Neural cell (in vitro differentiated cells): ENCODE data around the gene MORN4. TPM values are rescaled to one million over a fixed set of nuclear protein-coding genes. Genes with fewer than 3 reads are reported as not detected.

ENCODE experiments used
- H2AFZ ChIP-seq: fragments of 200-600, 300-800 bp; sonication (generic), shearing (Covaris generic); 2 replicates; pipeline ENCODE4 v1.6.0; 2014; ENCODE audit warnings: low read depth, mild to moderate bottlenecking, antibody characterized with exemption, low read length, moderate library complexity
- H3F3A ChIP-seq: fragments of 200-600 bp; shearing (Covaris generic); 2 replicates; pipeline ENCODE4 v1.6.1; 2016; ENCODE audit warnings: mild to moderate bottlenecking, moderate library complexity, mixed read lengths, antibody characterized with exemption, low read length; ENCODE audit not compliant: insufficient read depth, poor library complexity, severe bottlenecking
- H3K27ac ChIP-seq: fragments of 200-600, 300-800 bp; sonication (generic), shearing (Covaris generic); 2 replicates; pipeline ENCODE4 v1.5.1; 2014; ENCODE audit warnings: mild to moderate bottlenecking, low read length, moderate library complexity
- H3K27me3 ChIP-seq: fragments of 300-800, 200-600 bp; sonication (generic), shearing (Covaris generic); 2 replicates; pipeline ENCODE4 v1.6.0; 2014; ENCODE audit warnings: mild to moderate bottlenecking, low read depth, low read length, moderate library complexity; ENCODE audit not compliant: insufficient read depth
- H3K36me3 ChIP-seq: fragments of 300-800, 200-600 bp; sonication (generic), shearing (Covaris generic); 2 replicates; pipeline ENCODE4 v1.5.1; 2014; ENCODE audit warnings: mild to moderate bottlenecking, antibody characterized with exemption, low read length, moderate library complexity; ENCODE audit not compliant: insufficient read depth
- H3K4me2 ChIP-seq: fragments of 300-800, 200-600 bp; sonication (generic), shearing (Covaris generic); 2 replicates; pipeline ENCODE4 v1.6.0; 2014; ENCODE audit warnings: mild to moderate bottlenecking, low read length
- H3K4me3 ChIP-seq: fragments of 300-800, 200-600 bp; sonication (generic), shearing (Covaris generic); 2 replicates; pipeline ENCODE4 v1.5.1; 2014; ENCODE audit warnings: mild to moderate bottlenecking, low read length, moderate library complexity
- H3K79me2 ChIP-seq: fragments of 200-600 bp; shearing (Covaris generic); replicated peaks from 2 replicates; pipeline ENCODE4 v1.6.0; 2014; ENCODE audit warnings: mild to moderate bottlenecking, low read length, moderate library complexity; ENCODE audit not compliant: insufficient read depth
- H3K9ac ChIP-seq: fragments of 300-800, 200-600 bp; sonication (generic), shearing (Covaris generic); 2 replicates; pipeline ENCODE4 v1.6.1; 2016; ENCODE audit warnings: mild to moderate bottlenecking, low read length, mixed read lengths
- H3K9me2 ChIP-seq: fragments of 200-600 bp; shearing (Covaris generic); 2 replicates; pipeline ENCODE4 v1.6.1; 2016; ENCODE audit warnings: mild to moderate bottlenecking, low read length, mixed read lengths; ENCODE audit not compliant: insufficient read depth
- H3K9me3 ChIP-seq: fragments of 200-600, 300-800 bp; sonication (generic), shearing (Covaris generic); 2 replicates; pipeline ENCODE4 v1.6.1; 2016; ENCODE audit warnings: mild to moderate bottlenecking, mixed run types, low read length, moderate library complexity, mixed read lengths
- H4K20me1 ChIP-seq: fragments of 200-600 bp; shearing (Covaris generic); 2 replicates; pipeline ENCODE4 v1.6.1; 2016; ENCODE audit warnings: mild to moderate bottlenecking, mixed run types; ENCODE audit not compliant: insufficient read depth
- EP300 ChIP-seq: fragments of 450-650 bp; conservative IDR thresholded peaks from 2 replicates; pipeline ENCODE4 v1.6.1; 2014; ENCODE audit warnings: antibody characterized with exemption, mild to moderate bottlenecking, moderate library complexity; ENCODE audit not compliant: poor library complexity, severe bottlenecking
- EZH2 ChIP-seq: fragments of 200-600, 300-800 bp; shearing (Covaris generic), sonication (generic); IDR thresholded peaks from 2 replicates; pipeline ENCODE4 v1.6.1; 2014; ENCODE audit warnings: antibody characterized with exemption, low read length, borderline replicate concordance, mild to moderate bottlenecking; ENCODE audit not compliant: insufficient read depth, poor library complexity, severe bottlenecking
- MXI1 ChIP-seq: fragments of 450-650 bp; conservative IDR thresholded peaks from 2 replicates; pipeline ENCODE4 v1.6.1; 2014; ENCODE audit warnings: antibody characterized with exemption, mild to moderate bottlenecking; ENCODE audit not compliant: poor library complexity, severe bottlenecking
- POLR2AphosphoS5 ChIP-seq: IDR thresholded peaks from 2 replicates; pipeline ENCODE4 v1.6.1; 2012
- RAD21 ChIP-seq: fragments of 450-650 bp; conservative IDR thresholded peaks from 2 replicates; pipeline ENCODE4 v1.6.1; 2014; ENCODE audit warnings: antibody characterized with exemption, mild to moderate bottlenecking, moderate library complexity
- SMC3 ChIP-seq: fragments of 450-650 bp; conservative IDR thresholded peaks from 2 replicates; pipeline ENCODE4 v1.6.1; 2014; ENCODE audit warnings: antibody characterized with exemption, mild to moderate bottlenecking, moderate library complexity; ENCODE audit not compliant: poor library complexity
- TAF1 ChIP-seq: IDR thresholded peaks from 2 replicates; pipeline ENCODE4 v1.6.1; 2012; ENCODE audit warnings: low read depth
- polyA plus RNA-seq: library from polyadenylated mRNA; depleted of rRNA; stranded (reverse); fragments of >200 nt; gene quantifications from 2 replicates; pipeline ENCODE4 v1.2.3, GENCODE V29; 2014
- TF ChIP-seq, protein P1 (sequence below): IDR thresholded peaks from 2 replicates; pipeline ENCODE4 v1.6.1; 2012; ENCODE audit warnings: borderline replicate concordance
- TF ChIP-seq, protein P2 (sequence below): fragments of 450-650 bp; IDR thresholded peaks from 2 replicates; pipeline ENCODE4 v1.5.1; 2014; ENCODE audit warnings: antibody characterized with exemption, mild to moderate bottlenecking, moderate library complexity; ENCODE audit not compliant: poor library complexity, severe bottlenecking

The MORN4 gene
- polyA plus RNA-seq, 1 donor from 2014 or later = 64.7 TPM

DNA sequence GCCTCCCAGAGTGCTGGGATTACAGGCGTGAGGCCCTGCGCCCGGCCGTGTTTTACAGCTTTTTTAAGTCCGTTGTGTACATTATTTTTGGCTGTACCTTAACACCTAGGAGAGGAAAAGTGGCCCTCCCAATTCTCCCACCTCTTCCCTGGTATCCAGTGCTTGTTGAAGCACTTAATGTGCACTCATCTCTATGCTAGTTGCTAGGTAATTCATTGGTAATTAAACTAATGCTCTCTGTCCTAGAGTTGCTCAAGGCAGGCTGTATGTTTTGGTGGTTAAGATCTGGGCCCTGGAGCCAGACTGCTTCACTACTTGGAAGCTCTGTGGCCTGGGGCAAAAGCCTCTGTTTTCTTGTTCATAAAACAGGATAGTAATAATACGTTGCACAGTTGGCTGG lies 34.2 kb upstream of the MORN4 start:
- Histone ChIP-seq H3K36me3 (no peaks in the 10 kb centered on the region), H3K27ac (no peak overlapping the region), H4K20me1 (no peaks in the 10 kb centered on the region), H3K4me2 (no peak overlapping the region), H3K9me3 (no peaks in the 10 kb centered on the region), H2AFZ (no peak overlapping the region), H3K9ac (no peak overlapping the region), H3K79me2 (no peaks in the 10 kb centered on the region), H3K9me2 (no peaks in the 10 kb centered on the region), H3F3A (no peaks in the 10 kb centered on the region), H3K27me3 (no peaks in the 10 kb centered on the region), H3K4me3 (no peak overlapping the region)
- no peak for TF ChIP-seq TAF1
- TF ChIP-seq EZH2 = no peak
- no peak for TF ChIP-seq EP300
- TF ChIP-seq, protein P1, sequence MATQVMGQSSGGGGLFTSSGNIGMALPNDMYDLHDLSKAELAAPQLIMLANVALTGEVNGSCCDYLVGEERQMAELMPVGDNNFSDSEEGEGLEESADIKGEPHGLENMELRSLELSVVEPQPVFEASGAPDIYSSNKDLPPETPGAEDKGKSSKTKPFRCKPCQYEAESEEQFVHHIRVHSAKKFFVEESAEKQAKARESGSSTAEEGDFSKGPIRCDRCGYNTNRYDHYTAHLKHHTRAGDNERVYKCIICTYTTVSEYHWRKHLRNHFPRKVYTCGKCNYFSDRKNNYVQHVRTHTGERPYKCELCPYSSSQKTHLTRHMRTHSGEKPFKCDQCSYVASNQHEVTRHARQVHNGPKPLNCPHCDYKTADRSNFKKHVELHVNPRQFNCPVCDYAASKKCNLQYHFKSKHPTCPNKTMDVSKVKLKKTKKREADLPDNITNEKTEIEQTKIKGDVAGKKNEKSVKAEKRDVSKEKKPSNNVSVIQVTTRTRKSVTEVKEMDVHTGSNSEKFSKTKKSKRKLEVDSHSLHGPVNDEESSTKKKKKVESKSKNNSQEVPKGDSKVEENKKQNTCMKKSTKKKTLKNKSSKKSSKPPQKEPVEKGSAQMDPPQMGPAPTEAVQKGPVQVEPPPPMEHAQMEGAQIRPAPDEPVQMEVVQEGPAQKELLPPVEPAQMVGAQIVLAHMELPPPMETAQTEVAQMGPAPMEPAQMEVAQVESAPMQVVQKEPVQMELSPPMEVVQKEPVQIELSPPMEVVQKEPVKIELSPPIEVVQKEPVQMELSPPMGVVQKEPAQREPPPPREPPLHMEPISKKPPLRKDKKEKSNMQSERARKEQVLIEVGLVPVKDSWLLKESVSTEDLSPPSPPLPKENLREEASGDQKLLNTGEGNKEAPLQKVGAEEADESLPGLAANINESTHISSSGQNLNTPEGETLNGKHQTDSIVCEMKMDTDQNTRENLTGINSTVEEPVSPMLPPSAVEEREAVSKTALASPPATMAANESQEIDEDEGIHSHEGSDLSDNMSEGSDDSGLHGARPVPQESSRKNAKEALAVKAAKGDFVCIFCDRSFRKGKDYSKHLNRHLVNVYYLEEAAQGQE = no peak
- no peak for TF ChIP-seq POLR2AphosphoS5
- TF ChIP-seq RAD21 = no peak
- no peak for TF ChIP-seq MXI1
- TF ChIP-seq SMC3 = no peak
- TF ChIP-seq, protein P2, sequence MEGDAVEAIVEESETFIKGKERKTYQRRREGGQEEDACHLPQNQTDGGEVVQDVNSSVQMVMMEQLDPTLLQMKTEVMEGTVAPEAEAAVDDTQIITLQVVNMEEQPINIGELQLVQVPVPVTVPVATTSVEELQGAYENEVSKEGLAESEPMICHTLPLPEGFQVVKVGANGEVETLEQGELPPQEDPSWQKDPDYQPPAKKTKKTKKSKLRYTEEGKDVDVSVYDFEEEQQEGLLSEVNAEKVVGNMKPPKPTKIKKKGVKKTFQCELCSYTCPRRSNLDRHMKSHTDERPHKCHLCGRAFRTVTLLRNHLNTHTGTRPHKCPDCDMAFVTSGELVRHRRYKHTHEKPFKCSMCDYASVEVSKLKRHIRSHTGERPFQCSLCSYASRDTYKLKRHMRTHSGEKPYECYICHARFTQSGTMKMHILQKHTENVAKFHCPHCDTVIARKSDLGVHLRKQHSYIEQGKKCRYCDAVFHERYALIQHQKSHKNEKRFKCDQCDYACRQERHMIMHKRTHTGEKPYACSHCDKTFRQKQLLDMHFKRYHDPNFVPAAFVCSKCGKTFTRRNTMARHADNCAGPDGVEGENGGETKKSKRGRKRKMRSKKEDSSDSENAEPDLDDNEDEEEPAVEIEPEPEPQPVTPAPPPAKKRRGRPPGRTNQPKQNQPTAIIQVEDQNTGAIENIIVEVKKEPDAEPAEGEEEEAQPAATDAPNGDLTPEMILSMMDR = no peak

- Histone ChIP-seq H3K4me2 (no peak overlapping the region), H3K9me3 (no peaks in the 10 kb centered on the region), H3K9me2 (no peaks in the 10 kb centered on the region), H4K20me1 (no peaks in the 10 kb centered on the region), H2AFZ (no peak overlapping the region), H3F3A (no peaks in the 10 kb centered on the region), H3K27me3 (no peaks in the 10 kb centered on the region), H3K9ac (no peak overlapping the region), H3K79me2 (no peaks in the 10 kb centered on the region), H3K27ac (no peak overlapping the region), H3K4me3 (no peak overlapping the region), H3K36me3 (no peaks in the 10 kb centered on the region)
- TF ChIP-seq, protein P2 = no peak
- no peak for TF ChIP-seq MXI1
- TF ChIP-seq TAF1 = no peak
- no peak for TF ChIP-seq EZH2
- TF ChIP-seq, protein P1 = no peak
- no peak for TF ChIP-seq SMC3
Measured at GRCh38 chr10:97666992-97667391, 33.7 kb upstream of the MORN4 start.
